Stimulated activated CD4-positive, alpha-beta T cell treated with anti-CD3 and anti-CD28 coated beads, TNF-alpha, amount 100 ng/mL, for 48 hours (primary cell): Measurements from ENCODE around the gene SLC5A10.
"Not testable (repeated sequence)": the region's sequence is repeated elsewhere in the genome, so short reads cannot be mapped to it uniquely, and the experiment has no call there.

Experiments used
- DNase-seq, 3 donors: peaks; one replicate each; pipeline ENCODE4 v3.0.0-alpha.2; 2020; ENCODE audit warnings: low read depth in 3 of 3

The SLC5A10 gene

GRCh38 chr17:18951941-18952842 lies at the start of gene SLC5A10:
SLC5A10 (plus strand) TSS chr17:18952165; CDS start chr17:18952206, 41 bp downstream.
- DNase-seq: no peak

GRCh38 chr17:18904482-18904881 lies 47.5 kb upstream of the SLC5A10 start:
- no peak for DNase-seq

GRCh38 chr17:18905226-18905625 lies 46.7 kb upstream of the SLC5A10 start:
- DNase-seq: no peak

- no peak for DNase-seq
These were observed 41.6 kb upstream of the SLC5A10 start for GRCh38 chr17:18910326-18910725.

GRCh38 chr17:18910881-18911280 lies 41.1 kb upstream of the SLC5A10 start:
- DNase-seq: no peak

DNA sequence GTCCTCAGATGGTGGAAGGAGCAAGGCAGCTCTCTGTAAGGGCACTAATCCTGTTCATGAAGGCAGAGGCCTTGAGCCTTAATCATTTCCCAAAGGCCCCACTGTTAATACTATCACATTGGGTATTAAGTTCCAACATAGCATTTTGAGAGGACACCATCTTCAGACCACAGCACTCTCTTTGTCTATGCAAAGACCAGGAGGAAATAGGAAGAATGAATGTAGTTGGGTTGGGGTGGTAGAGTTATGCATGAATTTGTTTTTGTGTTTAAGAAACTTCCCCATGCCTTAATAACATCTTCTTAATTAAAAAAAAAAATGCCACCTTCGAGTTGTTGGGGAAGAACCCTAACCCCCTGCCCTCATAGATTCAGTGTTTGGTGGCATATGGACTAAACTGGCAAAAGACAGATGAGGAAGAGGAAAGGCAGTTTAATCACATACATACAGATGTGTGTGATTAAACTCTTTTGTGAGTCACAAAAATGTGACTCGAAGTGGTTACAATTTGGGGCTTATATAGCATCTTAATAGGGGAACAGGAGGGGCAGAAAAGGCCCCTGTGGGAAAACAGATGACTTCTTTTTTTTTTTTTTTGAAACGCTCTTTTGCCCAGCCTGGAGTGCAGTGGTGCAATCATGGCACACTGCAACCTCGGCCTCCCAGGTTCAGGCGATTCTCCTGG lies 35.0 kb upstream of the SLC5A10 start:
- no peak for DNase-seq

DNA sequence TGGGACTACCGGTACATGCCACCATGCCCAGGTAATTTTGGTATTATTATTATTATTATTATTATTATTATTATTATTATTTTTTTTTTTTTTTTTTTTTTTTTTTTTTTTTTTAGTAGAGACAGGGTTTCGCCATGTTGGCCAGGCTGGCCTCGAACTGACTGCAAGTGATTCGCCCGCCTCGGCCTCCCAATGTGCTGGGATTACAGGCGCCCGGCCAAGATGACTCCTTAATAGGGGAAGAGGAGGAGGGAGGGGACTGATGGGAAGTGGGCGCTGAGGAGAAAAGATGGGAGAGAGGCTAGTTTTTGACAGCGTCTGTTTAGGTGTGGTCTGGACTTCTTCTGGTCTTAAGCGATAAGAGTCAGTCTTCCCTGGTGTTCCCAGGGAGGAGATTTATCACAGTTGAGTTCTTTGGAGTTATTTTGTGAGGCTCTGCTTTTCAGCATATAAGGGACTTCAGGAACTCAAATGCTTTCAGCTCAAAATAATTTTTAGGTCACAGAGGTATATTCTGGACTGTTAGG lies 34.4 kb upstream of the SLC5A10 start:
- no peak for DNase-seq

DNA sequence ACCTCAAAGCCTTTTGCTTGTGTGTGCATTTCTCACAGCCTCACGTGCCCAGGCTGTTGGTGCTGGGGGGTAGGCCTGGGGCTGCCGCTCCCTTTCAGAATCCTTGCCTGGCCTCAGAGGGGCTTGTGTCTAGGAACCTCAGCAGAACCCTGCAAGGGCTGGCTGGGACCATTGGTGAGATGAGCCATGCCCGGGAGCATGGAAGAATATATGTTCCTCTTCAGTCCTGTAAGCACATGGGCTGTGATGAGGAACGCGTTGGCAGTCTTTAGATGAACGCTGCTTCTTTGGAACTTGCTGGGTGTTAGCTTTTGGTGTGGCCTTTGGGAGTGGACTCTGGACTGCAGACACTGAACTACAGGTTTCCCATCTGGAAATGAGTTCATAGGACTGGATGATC lies 32.0 kb upstream of the SLC5A10 start:
- no peak for DNase-seq

DNA sequence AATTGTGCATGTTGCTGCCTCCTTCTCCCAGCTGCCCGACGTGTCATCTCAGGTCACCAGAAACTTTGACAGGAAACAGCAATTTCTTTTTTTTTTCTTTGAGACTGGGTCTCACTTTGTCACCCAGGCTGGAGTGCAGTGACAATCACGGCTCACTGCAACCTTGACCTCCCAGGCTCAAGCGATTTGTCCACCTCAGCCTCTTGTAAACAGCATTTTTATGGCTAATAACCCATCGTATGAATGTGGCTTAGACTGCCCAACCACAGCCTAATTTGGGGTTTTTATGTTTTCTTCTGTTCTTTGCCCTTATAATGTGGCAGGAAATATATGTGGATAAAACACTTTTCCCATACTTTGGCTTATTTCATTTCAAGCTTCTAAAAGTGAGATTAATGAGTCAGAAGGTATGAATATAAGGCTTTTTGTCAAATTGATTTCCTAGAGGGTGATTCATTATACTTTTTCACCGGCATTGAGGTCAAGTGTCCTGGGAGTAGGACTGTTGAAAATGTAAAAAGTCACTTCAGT lies 31.0 kb upstream of the SLC5A10 start:
- no peak for DNase-seq

DNA sequence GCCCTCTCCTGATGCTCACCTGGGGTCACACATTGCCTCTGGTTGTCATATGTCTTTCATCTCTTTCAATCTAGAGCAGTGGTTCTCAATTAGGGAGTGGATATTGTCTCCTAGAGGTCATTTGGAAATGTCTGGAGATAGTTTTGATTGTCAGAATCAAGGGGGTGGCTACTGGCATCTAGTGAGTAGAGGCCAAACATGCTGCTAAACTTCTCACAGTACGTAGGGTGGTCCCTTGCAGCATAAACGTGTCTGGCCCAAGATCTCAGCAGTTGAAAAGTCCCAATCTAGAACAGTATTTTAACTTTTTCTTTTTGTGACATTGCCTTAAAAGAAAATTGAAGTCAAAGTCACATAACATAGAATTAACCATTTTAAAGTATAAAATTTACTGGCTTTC lies 30.5 kb upstream of the SLC5A10 start:
- no peak for DNase-seq

- no peak for DNase-seq
These were observed 30.0 kb upstream of the SLC5A10 start for GRCh38 chr17:18921912-18922451.

DNA sequence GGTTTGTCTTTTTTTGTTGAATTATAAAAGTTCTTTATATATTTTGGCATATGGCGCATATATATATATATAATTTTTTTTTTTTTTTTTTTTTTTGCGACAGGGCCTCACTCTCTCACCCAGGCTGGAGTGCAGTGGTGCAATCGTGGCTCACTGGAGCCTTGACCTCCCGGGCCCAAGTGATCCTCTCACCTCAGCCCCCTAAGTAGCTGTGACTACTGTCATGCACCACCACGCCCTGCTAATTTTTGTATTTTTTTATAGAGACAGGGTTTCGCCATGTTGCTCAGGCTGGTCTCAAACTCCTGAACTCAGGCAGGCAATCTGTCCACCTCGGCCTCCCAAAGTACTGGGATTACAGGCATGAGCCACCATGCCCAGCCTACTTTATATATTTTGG lies 29.4 kb upstream of the SLC5A10 start:
- not testable (repeated sequence) for DNase-seq

GRCh38 chr17:18925187-18925586 lies 26.8 kb upstream of the SLC5A10 start:
- no peak for DNase-seq

DNA sequence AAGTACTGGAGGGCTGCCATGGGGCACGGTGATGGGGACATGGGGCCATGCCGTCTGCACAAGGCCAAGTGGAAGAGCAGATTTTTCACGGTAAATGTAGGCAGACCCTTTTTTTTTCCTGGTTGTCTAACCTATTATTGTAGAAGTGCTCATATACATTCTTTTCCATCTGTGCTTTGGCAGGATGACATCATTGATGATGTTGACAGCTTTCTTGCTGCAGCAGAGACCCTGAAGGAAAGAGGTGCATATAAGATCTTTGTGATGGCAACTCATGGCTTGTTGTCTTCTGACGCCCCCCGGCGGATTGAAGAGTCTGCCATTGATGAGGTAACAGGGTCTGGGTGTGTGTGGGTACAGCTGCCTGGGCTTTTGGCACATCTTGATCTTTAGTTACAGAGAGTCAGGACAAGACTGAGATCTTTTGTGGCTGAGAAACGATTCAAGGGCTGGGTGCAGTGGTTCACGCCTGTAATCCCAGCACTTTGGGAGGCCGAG lies 23.3 kb upstream of the SLC5A10 start:
- no peak for DNase-seq

DNA sequence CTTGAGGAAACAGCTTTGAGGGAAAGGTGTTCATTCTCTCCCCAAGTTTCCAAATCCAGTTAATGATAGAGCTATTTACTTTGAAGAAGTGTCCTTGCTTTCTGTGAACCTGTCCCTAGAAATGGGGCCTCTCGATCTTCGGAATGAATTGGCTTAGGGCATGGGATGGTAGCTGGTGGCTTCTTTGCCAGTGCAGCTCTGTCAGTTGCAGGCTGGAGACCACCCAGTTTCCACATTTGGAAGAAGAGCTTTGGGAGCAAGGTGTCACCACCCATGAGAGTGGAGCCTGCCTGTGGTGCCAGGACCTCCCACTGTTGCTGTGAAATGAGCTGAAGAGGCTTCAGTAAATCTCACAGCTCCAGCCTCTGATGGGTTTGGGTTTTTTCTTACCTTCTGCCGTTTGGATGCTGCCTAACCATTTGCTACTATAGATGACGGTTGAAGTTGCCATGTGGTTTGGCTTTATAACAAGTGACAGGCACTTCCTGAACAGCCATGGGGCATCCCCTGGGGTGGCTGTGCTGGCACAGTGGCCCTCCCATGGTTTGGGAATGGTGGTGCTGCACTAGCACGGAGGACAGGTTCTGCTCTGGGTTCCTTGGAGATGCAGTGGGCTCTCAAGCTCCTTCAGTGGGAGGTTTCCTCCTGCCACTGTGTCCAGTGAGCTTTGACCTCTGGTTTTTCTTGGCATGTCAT lies 19.5 kb upstream of the SLC5A10 start:
- no peak for DNase-seq

DNA sequence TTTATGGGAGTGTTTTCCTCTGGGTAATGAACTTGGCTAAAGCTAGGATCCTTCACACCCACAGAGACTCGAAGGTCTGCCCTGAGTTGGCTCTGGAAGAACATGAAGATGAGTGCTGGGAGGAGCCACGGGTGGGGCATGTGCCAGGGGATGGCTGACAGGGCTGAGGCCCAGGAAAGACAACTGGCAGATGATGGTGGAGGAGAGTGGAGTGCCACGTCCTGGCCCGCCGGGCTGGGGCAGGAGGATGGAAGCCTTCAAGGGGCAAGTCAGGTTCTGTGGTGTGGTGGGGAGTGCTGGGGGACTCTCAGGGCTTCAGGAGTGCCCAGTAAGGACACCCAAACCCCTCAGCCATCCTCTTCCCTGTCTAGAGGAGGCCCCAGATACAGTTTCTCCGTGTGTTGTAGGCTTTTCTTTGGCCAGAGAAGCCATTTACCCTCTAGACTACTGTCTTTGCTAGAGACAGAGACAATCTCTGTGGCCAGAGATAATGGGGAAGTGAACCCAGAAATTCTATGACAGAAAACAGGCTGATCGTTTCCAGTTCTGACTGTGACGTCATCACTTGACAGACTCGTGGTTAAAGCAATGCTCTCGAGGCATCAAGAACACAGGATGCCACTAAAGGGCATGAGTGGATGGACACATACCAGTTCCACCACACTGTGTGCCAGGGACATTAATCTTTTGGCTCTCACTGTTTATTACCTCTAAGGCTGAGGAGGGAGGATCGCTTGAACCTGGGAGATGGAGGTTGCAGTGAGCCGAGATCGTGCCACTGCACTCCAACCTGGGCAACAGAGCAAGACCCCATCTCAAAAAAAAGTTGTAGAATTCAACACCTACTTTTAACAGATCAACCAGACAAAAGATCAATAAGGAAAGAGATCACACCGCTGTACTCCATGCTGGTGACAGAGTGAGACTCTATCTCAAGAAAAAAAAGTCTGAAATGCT lies 18.6 kb upstream of the SLC5A10 start:
- DNase-seq: no peak

DNA sequence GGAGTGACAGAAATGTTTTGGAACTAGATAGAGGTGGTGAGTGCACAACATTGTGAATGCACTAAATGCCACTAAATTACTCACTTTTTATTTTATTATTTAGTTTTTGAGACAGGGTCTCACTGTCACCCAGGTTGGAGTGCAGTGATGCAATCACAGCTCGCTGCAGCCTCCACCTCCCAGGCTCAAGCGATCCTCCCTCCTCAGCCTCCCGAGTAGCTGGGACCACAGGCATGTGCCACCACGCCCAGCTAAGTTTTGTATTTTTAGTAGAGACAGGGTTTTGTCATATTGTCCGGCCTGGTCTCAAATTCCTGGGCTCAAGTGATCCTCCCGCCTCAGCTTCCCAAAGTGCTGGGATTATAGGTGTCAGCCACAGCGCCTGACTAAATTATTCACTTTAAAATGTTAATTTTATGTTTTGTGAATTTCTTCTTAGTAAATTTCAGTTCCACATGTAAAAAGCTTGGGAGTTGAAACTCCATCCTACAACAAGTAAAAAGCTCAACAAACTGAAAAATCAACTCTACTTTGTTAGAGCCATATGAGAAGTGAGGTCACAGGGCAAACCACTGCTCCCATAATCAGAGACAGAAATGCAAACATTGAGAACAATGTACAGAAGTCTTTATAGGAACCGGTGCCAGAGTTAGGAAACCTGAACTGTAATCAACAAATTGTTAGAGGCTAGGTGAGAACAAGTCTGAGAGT lies 13.8 kb upstream of the SLC5A10 start:
- no peak for DNase-seq

- DNase-seq: no peak
These were observed 13.3 kb upstream of the SLC5A10 start for GRCh38 chr17:18938692-18939023.

DNA sequence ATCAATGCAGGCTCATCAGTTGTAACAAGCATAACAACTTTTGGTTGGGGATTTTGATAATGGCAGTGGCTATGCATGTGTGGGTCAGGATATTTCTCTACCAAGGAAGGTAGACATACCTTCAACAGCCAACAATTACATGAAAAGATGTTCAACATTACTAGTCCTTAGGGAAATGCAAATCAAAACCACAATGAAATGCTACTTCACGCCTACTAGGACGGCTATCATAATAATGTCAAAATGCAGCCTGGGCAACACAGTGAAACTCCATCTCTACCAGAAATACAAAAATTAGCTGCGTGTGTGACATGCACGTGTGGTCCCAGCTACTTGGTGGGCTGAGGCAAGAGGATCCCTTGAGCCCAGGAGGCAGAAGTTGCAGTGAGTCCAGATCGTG lies 7.3 kb upstream of the SLC5A10 start:
- DNase-seq: no peak

GRCh38 chr17:18946536-18946935 lies 5.4 kb upstream of the SLC5A10 start:
- DNase-seq: no peak
